ENCODE results near the gene KIF5C.

GRCh38 chr2:148874868-148875341 lies at the start of gene KIF5C:
- TF ChIP-seq CTCF (IDR thresholded peaks at IDR 0.05) = no peak
- TF ChIP-seq POLR2A (IDR thresholded peaks at IDR 0.05) = no peak
- TF ChIP-seq POLR2AphosphoS5 (IDR thresholded peaks at IDR 0.05) = no peak
- TF ChIP-seq EP300 (IDR thresholded peaks at IDR 0.05; ENCODE audit: low read depth) = no peak
